Activated naive CD8-positive, alpha-beta T cell treated with anti-CD3 and anti-CD28 coated beads, Interleukin-2, amount 50 U/mL, for 24 hours (primary cell): ENCODE measurements around the gene CLSTN2.

Experiments
- ATAC-seq: fragments of 150-1000 bp; cut with Tn5 transposase; one replicate; pipeline ENCODE4 v1.10.0; 2021
- DNase-seq: peaks from one replicate; pipeline ENCODE4 v3.0.0; 2021
- H3K27ac Mint-ChIP-seq: one replicate; pipeline ENCODE4 v1.8.0; 2021; ENCODE audit warnings: mild to moderate bottlenecking, mixed read lengths
- H3K27me3 Mint-ChIP-seq: one replicate; pipeline ENCODE4 v1.8.0; 2021; ENCODE audit warnings: mixed read lengths
- H3K36me3 Mint-ChIP-seq: one replicate; pipeline ENCODE4 v1.8.0; 2021; ENCODE audit warnings: low read depth, mixed read lengths
- H3K4me1 Mint-ChIP-seq: one replicate; pipeline ENCODE4 v1.8.0; 2021; ENCODE audit warnings: mixed read lengths
- H3K4me3 Mint-ChIP-seq: one replicate; pipeline ENCODE4 v1.8.0; 2021; ENCODE audit warnings: mild to moderate bottlenecking, moderate library complexity, mixed read lengths
- H3K9me3 Mint-ChIP-seq: one replicate; pipeline ENCODE4 v1.8.0; 2021; ENCODE audit warnings: mixed read lengths

The CLSTN2 gene

DNA sequence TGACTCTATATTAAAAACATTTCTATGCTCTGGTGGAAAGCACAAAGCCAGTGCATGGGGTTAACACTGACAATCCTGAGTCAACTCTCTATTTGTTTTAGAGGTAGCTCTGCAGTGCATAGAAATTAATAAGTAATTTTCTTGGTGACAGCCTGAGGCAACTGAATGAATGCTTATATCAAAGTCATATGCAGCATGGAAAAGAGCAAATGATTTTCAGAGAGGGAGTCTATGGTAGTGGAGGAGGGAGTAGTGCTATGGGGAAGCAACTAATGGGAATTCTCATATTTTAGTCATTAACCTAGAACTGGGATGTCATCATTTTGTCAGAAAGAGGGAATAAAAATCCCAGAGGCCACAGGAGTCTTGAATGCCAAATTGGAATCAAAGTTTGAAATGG lies 99.1 kb downstream of the CLSTN2 start:
- ATAC-seq (no peak), DNase-seq (no peak)
- Mint-ChIP-seq H3K9me3 (no peaks in the 10 kb centered on the region), H3K27me3 (peaks cover 2% of the 10 kb centered on the region), H3K36me3 (no peaks in the 10 kb centered on the region), H3K27ac (no peak overlapping the region), H3K4me1 (no peaks in the 10 kb centered on the region), H3K4me3 (no peak overlapping the region)

DNA sequence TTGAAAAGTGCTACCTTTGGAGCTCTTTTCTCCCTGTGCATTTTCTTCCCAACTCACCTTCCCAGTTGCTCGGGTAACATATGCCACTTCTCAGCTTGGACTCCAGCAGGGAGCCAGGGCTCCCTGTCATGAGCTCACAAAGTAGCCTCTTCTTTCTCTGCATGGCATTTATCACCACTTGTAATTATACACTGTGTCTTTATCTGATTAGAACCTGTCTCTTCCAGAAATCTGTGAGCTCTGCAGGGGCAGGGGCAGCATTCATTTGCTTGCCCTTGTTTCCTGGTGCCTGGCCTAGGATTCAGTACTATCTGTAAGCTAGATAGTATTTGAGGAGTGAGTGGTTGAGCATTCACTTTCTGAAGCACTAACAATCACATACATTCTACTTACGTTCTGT lies 100.9 kb downstream of the CLSTN2 start:
- ATAC-seq: no peak
- no peak overlapping the region for H3K4me3 Mint-ChIP-seq
- no peak overlapping the region for H3K27ac Mint-ChIP-seq
- no peaks in the 10 kb centered on the region for H3K36me3 Mint-ChIP-seq
- DNase-seq: no peak
- H3K9me3 Mint-ChIP-seq: no peaks in the 10 kb centered on the region
- H3K27me3 Mint-ChIP-seq: peaks cover 2% of the 10 kb centered on the region
- no peaks in the 10 kb centered on the region for H3K4me1 Mint-ChIP-seq

DNA sequence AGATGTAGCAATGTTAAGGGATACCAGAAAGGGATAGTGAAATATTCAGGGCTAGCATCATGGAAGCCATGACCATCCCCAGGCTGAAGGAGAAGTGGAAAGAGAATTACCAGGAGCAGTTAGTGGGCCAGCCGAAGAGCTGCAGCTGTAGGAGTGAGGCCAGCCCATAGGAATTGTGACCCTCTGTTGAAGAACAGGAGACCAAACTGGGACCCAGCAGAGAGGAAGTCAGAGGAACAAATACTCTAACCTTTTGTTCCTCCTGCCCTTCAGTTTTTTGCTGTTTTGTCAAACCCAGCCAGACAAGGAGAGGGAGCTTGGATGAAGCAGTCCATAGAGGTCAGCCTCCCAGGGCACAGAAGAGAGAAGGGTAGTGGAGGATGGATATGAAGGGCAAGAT lies 115.4 kb downstream of the CLSTN2 start:
- no peaks in the 10 kb centered on the region for H3K36me3 Mint-ChIP-seq
- H3K9me3 Mint-ChIP-seq: no peaks in the 10 kb centered on the region
- peaks cover 2% of the 10 kb centered on the region for H3K27me3 Mint-ChIP-seq
- H3K4me1 Mint-ChIP-seq: no peaks in the 10 kb centered on the region
- no peak for DNase-seq
- H3K27ac Mint-ChIP-seq: no peak overlapping the region
- no peak overlapping the region for H3K4me3 Mint-ChIP-seq
- no peak for ATAC-seq

DNA sequence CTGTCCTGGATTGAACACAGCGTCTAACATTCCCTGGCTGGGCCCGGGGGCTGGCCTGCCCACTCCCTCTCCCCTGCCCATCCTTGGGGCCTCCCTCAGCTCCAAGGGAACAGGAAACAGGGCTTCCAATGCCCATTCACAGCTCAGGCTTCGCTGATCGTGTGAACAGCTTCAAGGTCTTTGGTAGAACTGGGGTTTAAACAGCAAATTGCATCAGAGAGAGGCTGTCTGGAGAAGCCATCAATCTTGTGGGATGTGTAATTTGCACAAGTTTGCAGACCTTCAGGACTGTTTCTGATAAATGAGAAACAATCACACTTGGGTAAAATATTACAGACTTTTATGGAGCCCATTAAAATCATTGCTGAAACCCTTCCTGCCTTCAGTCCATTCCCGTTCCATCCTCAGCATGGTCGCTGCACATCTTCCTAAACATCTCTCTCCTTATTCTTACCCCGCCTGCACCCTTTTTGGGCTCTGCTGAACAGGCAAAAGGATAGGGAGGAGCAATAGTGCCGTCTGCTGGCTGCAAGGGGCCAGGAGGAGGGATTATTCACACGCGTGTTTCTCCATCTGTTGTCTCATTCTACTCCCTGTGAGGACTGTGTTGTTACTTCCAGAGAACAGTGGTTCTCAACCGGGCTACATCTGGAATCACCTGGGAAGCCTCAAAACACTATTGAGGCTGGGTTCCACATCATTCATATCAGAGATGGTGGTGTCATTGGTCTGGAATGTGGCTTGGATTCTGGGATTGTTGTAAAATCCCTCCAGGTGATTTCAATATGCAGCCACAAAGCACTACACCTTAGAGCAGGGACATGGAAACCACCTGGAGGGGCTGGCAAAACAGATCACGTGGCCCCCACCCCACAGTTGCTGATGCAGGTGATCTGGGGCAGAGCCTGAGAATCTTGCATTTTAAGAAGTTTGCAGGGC lies 116.3 kb downstream of the CLSTN2 start:
- Mint-ChIP-seq H3K9me3 (peaks cover 4% of the 10 kb centered on the region), H3K27ac (no peak overlapping the region), H3K4me1 (no peaks in the 10 kb centered on the region), H3K36me3 (no peaks in the 10 kb centered on the region), H3K27me3 (peaks cover 2% of the 10 kb centered on the region), H3K4me3 (no peak overlapping the region)
- DNase-seq: no peak
- ATAC-seq: no peak

DNA sequence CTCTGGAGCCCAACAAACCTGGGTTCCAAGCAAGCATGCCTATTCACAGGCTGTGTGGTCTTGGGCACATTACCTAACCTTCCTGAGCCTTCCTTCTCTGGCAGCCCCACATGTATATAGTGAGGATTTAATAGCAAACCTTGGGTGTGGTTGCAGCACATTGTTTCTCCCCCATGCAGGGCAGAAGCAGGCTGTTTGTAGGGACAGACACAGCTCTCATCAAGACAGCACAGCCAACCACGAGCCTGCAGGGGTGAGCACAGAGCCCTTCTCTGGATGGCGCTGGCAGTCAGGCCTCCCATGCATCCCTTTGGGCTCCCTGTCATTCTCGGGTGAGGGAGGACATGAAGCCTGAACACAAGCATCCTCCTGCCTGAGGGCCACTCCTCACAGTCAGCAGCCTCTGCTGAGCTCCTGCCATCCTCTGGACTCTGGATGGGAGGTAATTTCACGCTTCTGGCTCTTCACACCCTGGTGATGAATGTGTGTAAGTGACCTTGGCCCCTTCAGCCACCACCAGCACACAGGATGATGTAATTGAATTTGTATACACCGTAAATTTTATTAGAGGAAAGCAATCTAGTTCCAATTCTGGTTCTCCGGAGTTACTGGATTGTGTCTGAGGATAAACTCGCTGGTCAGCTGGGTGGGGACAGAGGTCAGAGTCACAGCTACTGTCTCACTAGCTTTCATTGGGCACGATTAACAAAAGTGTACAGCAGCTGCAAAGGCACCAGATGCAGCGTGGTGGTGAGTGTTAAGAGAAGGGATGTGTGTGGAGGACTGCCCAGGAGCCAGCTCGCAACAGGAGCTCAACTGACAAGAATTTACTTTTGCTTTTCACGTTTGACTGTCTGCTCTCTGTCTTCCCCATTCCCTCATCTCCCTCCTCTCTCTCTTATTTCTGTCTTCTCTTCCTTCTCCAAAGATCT lies 118.1 kb downstream of the CLSTN2 start:
- no peak overlapping the region for H3K4me3 Mint-ChIP-seq
- no peak for ATAC-seq
- H3K36me3 Mint-ChIP-seq: no peaks in the 10 kb centered on the region
- no peak overlapping the region for H3K27ac Mint-ChIP-seq
- no peaks in the 10 kb centered on the region for H3K4me1 Mint-ChIP-seq
- H3K9me3 Mint-ChIP-seq: peaks cover 4% of the 10 kb centered on the region
- DNase-seq: no peak
- peaks cover 2% of the 10 kb centered on the region for H3K27me3 Mint-ChIP-seq

DNA sequence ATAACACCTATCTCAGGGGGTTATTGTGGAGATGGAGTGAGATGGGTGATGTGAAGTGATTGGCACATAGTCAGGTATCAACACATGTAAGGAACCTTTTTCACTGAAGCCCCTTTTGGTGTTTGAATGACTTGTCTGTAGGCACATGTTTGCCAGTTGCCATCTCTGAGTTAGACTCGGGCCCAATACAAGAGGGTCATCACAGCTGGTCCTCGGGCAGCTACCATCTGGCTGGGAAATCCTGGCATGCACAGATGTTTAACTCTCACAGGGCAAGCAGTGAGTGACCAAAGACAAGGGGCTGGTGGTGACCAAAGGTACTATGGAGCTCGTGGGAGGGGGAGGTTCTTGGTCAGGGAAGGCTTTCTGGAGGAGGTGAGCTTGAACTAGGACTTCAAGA lies 118.8 kb downstream of the CLSTN2 start:
- Mint-ChIP-seq H3K9me3 (peaks cover 4% of the 10 kb centered on the region), H3K27ac (no peak overlapping the region), H3K4me3 (no peak overlapping the region), H3K27me3 (peaks cover 2% of the 10 kb centered on the region), H3K36me3 (no peaks in the 10 kb centered on the region), H3K4me1 (no peaks in the 10 kb centered on the region)
- no peak for ATAC-seq
- DNase-seq: no peak

DNA sequence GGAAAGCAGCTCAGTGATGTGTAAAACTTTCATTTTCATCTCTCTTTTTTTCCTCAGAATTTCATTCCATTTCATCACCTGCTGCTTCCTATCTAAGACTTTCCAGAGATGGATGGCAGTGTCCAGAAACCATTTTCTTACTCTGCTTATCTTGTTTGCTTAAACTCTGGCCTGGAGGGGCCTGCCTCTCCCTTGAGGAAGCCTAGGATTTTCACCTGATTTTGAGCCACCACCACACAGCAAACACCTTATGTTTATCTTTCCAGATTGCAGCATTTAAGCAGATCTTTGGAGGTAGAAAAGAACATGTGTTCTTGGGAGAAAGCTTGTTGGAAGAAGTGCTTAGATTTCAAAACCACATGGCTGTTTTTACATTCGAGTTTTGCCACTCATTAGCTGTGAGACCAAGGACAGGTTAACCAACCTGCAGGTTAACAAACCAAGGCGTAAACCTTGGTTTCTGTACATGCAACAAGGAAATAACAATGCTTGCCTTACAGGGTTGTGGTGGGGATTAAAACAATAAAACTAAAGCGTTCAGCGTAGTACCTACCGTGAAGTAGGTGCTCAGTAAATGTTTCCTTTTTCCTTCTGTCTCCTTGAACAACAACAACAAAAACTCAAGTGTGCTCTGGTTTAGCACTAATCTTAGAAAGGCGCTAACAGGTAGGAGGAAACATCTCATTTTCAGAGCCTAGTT lies 120.3 kb downstream of the CLSTN2 start:
- DNase-seq (no peak), ATAC-seq (no peak)
- no peak overlapping the region for H3K27ac Mint-ChIP-seq
- no peaks in the 10 kb centered on the region for H3K4me1 Mint-ChIP-seq
- H3K9me3 Mint-ChIP-seq: peaks cover 4% of the 10 kb centered on the region
- H3K27me3 Mint-ChIP-seq: peaks cover 2% of the 10 kb centered on the region
- H3K4me3 Mint-ChIP-seq: no peak overlapping the region
- H3K36me3 Mint-ChIP-seq: no peaks in the 10 kb centered on the region

DNA sequence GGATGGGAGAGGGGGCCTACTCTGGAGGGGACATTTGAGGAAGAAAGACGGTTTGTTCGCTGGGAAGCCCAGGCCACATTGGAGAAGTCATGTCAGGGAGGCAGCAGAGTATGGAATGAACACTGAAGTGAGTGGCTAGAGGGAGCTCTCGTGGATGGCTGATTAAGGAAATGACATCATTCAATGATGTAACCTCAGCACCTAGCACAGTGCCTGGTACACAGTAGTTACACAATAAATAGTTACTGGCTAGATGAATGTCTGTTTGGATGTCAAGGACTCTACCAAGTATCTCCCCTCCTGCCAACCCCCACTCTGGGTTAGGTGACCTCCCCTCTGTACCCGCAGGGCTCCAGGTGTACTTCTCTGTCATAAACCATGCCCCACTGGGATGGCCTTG lies 121.1 kb downstream of the CLSTN2 start:
- Mint-ChIP-seq H3K4me1 (no peaks in the 10 kb centered on the region), H3K27me3 (peaks cover 2% of the 10 kb centered on the region), H3K9me3 (peaks cover 4% of the 10 kb centered on the region), H3K4me3 (no peak overlapping the region), H3K36me3 (no peaks in the 10 kb centered on the region), H3K27ac (no peak overlapping the region)
- ATAC-seq (no peak), DNase-seq (no peak)

DNA sequence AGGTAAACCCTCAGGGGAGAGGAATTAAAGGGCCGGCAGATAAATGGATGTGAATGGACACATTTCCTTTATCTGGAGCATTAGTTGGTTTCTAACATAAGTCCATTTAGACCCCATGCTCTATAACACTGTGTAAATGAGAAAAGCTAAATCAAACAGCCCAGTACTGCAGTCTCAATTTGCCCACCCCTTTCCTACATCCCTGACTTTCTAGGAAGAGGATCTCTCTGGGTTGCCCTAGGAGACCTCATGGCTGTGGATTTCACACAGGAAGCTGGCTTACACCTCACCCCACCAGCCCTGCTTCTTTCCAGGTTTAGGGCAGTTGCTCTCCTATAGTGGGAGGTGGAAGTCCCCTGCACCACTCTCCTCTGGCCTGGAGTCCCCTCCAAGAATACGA lies 126.2 kb downstream of the CLSTN2 start:
- H3K4me3 Mint-ChIP-seq: no peak overlapping the region

DNA sequence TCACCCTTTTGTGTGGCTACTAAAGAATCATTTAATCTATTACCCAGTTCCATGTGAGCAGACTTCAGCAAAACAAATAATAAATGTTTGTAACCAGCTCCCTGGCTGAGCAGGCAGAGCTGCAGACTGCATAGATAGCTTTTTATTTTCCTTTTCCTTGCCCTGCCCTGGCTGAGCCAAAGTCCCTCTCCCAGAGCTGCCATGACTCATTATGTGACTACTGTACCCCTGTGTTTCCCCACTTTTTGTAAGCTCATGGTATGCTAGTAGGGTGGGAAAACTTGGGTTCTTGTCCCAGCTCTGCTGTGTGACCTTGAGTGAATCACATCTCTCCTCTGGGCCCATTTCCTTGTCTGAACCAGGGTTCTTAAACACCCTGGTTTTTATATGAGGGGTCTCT lies 127.5 kb downstream of the CLSTN2 start:
- Mint-ChIP-seq H3K9me3 (no peaks in the 10 kb centered on the region), H3K36me3 (no peaks in the 10 kb centered on the region), H3K27ac (no peak overlapping the region), H3K4me1 (no peaks in the 10 kb centered on the region), H3K27me3 (peaks cover 2% of the 10 kb centered on the region), H3K4me3 (no peak overlapping the region)
- DNase-seq: no peak
- no peak for ATAC-seq

More for the DNA sequence above, 126.2 kb downstream of the CLSTN2 start:
- H3K4me1 Mint-ChIP-seq: no peaks in the 10 kb centered on the region
- H3K36me3 Mint-ChIP-seq: no peaks in the 10 kb centered on the region
- no peaks in the 10 kb centered on the region for H3K9me3 Mint-ChIP-seq
- H3K27ac Mint-ChIP-seq: no peak overlapping the region
- no peak for ATAC-seq
- no peak for DNase-seq
- H3K27me3 Mint-ChIP-seq: peaks cover 2% of the 10 kb centered on the region

DNA sequence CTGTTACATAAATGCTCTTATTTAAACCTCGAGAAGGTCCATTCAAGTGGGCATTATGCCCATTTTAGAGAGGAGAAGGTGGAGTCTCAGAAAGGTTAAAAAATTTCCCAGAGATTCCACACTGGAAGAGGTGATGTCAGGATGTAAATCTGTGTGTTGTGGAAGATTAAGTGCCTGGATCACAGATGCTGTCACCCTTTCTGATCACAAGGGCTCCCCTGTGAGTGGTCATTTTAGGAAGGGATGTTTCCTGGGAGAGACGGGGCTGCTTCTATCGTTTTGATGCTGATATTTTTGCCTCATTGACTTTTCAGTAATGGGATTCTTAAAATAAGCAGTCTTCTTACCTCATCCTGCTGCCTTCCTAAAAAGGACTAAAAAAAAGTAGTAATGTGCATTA lies 132.5 kb downstream of the CLSTN2 start:
- H3K4me3 Mint-ChIP-seq: no peak overlapping the region
- H3K27me3 Mint-ChIP-seq: peaks cover 2% of the 10 kb centered on the region
- ATAC-seq (no peak), DNase-seq (no peak)
- no peaks in the 10 kb centered on the region for H3K9me3 Mint-ChIP-seq
- no peak overlapping the region for H3K27ac Mint-ChIP-seq
- no peaks in the 10 kb centered on the region for H3K4me1 Mint-ChIP-seq
- H3K36me3 Mint-ChIP-seq: no peaks in the 10 kb centered on the region

DNA sequence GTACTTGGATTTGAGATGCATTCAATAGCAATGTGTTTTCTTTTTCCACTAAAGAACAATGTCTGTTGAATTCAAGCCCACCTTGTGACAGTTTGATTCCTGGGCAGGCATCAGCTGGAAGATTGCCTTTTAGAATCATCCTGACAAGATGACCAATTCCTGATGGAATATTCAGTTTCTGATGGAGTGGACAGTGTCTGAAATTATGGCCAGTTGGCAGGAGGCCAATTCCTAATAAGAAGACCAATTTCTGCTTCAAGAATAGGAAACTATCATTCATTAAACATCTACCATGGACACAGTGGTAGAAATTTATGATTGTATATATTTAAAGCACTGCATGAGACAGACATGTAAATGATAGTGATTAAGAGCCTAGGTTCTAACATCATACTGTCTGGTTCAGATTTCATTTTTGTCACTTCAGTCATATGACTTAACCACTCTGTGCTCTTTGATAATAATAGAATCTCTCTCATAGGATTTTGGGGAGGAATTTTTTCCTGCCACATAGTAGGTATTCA lies 133.6 kb downstream of the CLSTN2 start:
- peaks cover 2% of the 10 kb centered on the region for H3K27me3 Mint-ChIP-seq
- ATAC-seq (no peak), DNase-seq (no peak)

DNA sequence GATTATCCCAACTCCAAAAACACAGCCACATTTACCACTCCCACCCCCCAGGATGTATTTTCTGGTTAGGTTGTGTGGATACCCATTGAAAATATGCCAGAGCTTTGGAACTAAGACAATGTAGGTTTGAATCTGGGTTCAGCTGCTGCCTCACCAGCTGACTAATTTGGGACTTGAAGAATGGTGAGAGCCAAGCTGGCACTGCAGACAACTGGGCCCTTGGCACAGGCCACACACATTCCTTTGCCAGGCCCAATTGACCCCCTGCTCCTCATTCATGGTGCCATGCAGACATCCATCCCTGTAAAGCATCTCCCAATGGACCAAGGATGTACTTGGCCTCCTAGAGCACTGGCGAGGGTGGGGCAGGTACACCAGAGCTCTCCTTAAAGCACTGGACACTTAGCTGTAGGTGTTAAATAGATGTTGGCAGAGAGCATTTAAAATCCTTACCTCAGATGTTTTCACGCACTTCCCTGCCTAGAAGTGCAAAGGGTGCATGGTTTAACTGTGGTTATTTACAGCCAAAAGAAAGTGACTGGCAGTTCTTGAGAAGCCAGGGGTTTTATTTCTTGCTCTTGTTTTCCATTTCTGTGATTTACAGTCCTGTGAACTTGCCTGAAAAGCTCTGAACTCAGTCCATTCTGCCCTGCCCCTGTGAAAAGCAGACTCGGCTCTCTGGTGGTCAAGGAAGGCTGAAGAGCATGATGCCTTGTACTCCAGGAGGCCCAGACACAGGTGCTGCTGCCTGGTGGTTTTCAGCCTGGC lies 138.5 kb downstream of the CLSTN2 start:
- Mint-ChIP-seq H3K4me3 (no peak overlapping the region), H3K27me3 (no peaks in the 10 kb centered on the region), H3K9me3 (peaks cover 5% of the 10 kb centered on the region), H3K4me1 (no peaks in the 10 kb centered on the region), H3K27ac (no peak overlapping the region), H3K36me3 (no peaks in the 10 kb centered on the region)
- ATAC-seq (no peak), DNase-seq (no peak)

More for the DNA sequence above, 133.6 kb downstream of the CLSTN2 start:
- Mint-ChIP-seq H3K36me3 (no peaks in the 10 kb centered on the region), H3K9me3 (no peaks in the 10 kb centered on the region), H3K4me1 (no peaks in the 10 kb centered on the region), H3K27ac (no peak overlapping the region), H3K4me3 (no peak overlapping the region)

DNA sequence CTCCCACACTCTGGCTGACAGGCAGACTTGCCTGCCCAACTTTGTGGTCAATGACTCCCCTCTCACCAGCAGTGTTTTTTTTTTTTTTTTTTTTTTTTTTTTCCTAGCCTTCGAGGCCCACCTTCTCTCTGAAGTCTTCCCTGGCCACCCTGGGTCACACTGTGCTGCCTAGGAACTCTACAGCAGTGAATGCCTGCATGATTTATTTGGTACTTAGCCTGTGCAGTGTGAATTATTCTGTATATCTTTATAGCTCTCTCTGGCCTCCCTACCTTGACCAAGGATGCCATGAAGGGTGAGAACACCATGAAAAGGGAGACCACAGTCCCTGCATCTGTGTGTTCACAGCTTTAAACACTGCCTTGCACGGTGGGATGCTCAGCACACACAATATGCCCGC lies 141.6 kb downstream of the CLSTN2 start:
- Mint-ChIP-seq H3K4me3 (no peak overlapping the region), H3K4me1 (no peaks in the 10 kb centered on the region)
- no peak for ATAC-seq

More for the DNA sequence above, 141.6 kb downstream of the CLSTN2 start:
- Mint-ChIP-seq H3K27ac (no peak overlapping the region), H3K27me3 (no peaks in the 10 kb centered on the region), H3K9me3 (peaks cover 5% of the 10 kb centered on the region), H3K36me3 (no peaks in the 10 kb centered on the region)
- no peak for DNase-seq
